Pancreas (tissue), 10 donors: ENCODE measurements around the gene PTPRK. TPM values are rescaled to one million over a fixed set of nuclear protein-coding genes. Genes with fewer than 3 reads are reported as not detected.

Experiments used
- ATAC-seq, 4 donors: fragments of 200-7000 bp; cut with Tn5 transposase; one replicate each; pipeline versions ENCODE4 v1.8.0 to v1.9.1; 2020; ENCODE audit warnings: mild to moderate bottlenecking in 4 of 4, moderate library complexity in 4 of 4
- DNase-seq, 6 donors: peaks; one replicate each; pipeline ENCODE4 v3.0.0-alpha.2; 2020
- FAIRE-seq: peaks from 2 replicates; lab custom pipeline; 2012; peaks lifted over from hg19 to GRCh38; lab: Jason Lieb, UNC
- H3K27ac ChIP-seq, 4 donors: fragments of 200-600 bp; sonication (generic); 1 replicate in 3 of 4; 2 replicates in 1 of 4; pipeline versions ENCODE4 v1.5.0 to v1.8.0; 2020
- H3K27me3 ChIP-seq, 4 donors: fragments of 200-600 bp; one replicate each; pipeline ENCODE4 v1.8.0; 2021
- H3K36me3 ChIP-seq, 3 donors: fragments of 200-600 bp; sonication (generic) in 1 of 3; one replicate each; pipeline versions ENCODE4 v1.5.0 to v1.8.0; 2020 to 2021
- H3K4me1 ChIP-seq, 3 donors: fragments of 200-600 bp; one replicate each; pipeline ENCODE4 v1.8.0; 2021
- H3K4me3 ChIP-seq, 4 donors: fragments of 200-600 bp; sonication (generic) in 2 of 4; one replicate each; pipeline versions ENCODE4 v1.5.0 to v1.8.0; 2020 to 2021
- H3K9me3 ChIP-seq, 4 donors: fragments of 200-600 bp; one replicate each; pipeline ENCODE4 v1.8.0; 2021
- CTCF ChIP-seq, 4 donors: fragments of 200-600 bp; sonication (generic) in 3 of 4; IDR thresholded peaks; one replicate each; pipeline versions ENCODE4 v1.5.0 to v1.8.0; 2021; ENCODE audit warnings: antibody characterized with exemption in 4 of 4
- WGBS, 2 donors: extraction: QIAGEN DNeasy Blood & Tissue Kit; methylation state at CpG; one replicate each; pipeline ENCODE4 v1.1.7; 2013; 5-methylcytosine and 5-hydroxymethylcytosine counted together
- intact Hi-C, 3 donors: fragments of 100-400 bp; cut with DNase I; formaldehyde crosslinking; loops; one replicate each; pipeline versions ENCODE4 v1.11.1 to v1.14.2; 2022
- polyA plus RNA-seq, 2 donors: library from polyadenylated mRNA; stranded (reverse); fragments of 200-250 nt; gene quantifications; one replicate each; pipeline ENCODE4 v1.2.3, GENCODE V29; 2013
- total RNA-seq, 6 donors: library from RNA; stranded (reverse); fragmentation: NEBNext Ultra II Directional in 4 of 6; extraction: Animal tissue kit (Norgen Biotek cat#: 25700) in 4 of 6; gene quantifications; one replicate each; pipeline versions ENCODE4 v1.2.1 to v1.2.4, GENCODE V29; 2021 to 2023
- donor health status: healthy with polysubstance abuse.
- donor health status: DM: no; HTN: no; CAD: no; lungs with moderate emphysema.
- donor health status: DM: no; HTN: no; CAD: no.
- donor health status: control.
- donor health status: control.
- donor health status: Bipolar disorder and iron deficiency.
- donor health status: DM: yes; HTN: yes; CAD: no.
- donor health status: DM: no; HTN: no; CAD: no.
- donor health status: DM: no; HTN: no; CAD: no.
- donor health status: DM: yes; HTN: yes; CAD: no.

PTPRK gene
- total and polyA plus RNA-seq, 8 donors = 10.5 to 72.7 (median 51.7) TPM

GRCh38 chr6:128310451-128310850 is 209.9 kb downstream of the PTPRK start:
- FAIRE-seq (no peak), ATAC-seq (no peak), DNase-seq (no peak)
- Histone ChIP-seq H3K4me1 (no peaks in the 10 kb centered on the region), H3K36me3 (no peaks in the 10 kb centered on the region), H3K9me3 (no peaks in the 10 kb centered on the region), H3K27me3 (no peaks in the 10 kb centered on the region), H3K27ac (no peak overlapping the region), H3K4me3 (no peak overlapping the region)
- intact Hi-C loops = no loop called here
- WGBS, 2 donors = 82 to 83% methylated on average over 2 of the region's 2 CpGs
- TF ChIP-seq CTCF (IDR thresholded peaks at IDR 0.05) = no peak

DNA sequence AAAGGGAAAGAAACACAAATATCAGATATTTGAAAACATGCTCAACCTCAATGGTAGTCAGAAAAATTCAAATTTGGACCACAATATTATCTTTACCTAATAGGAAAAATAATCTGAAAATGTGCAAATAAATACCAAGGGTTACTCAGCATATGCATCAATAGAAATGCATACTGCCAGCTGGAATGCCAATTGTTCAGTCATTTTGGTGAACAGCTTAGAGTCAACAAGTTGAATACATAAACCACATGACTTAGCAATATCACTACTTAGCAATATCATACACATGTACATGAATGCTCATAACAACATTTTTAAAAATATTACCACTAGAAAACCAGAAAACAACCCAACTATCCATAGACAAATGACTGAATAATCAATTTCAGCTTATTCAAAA is 212.7 kb downstream of the PTPRK start:
- H3K9me3 ChIP-seq = no peaks in the 10 kb centered on the region
- FAIRE-seq = no peak
- intact Hi-C loops = no loop called here
- no peak for DNase-seq
- no peak overlapping the region for H3K27ac ChIP-seq
- H3K27me3 ChIP-seq = no peaks in the 10 kb centered on the region
- no peaks in the 10 kb centered on the region for H3K36me3 ChIP-seq
- no peak overlapping the region for H3K4me3 ChIP-seq
- TF ChIP-seq CTCF (IDR thresholded peaks at IDR 0.05) = no peak
- no peaks in the 10 kb centered on the region for H3K4me1 ChIP-seq
- ATAC-seq = no peak

DNA sequence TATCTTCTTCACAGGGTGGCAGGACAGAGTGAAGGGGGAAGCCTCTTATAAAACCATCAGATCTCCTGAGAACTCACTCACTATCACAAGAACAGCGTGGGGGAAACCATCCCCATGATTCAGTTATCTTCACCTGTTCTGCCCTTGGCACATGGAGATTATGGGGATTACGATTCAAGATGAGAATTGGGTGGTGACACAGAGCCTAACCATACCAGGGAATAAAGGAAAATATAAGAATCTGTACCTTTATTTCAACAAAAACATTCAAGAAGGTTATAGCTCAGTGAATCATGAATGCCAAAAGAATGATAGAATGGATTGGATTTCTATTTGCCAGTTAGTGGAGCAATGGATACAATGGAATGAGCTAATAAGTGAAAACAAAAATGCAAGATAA is 214.4 kb downstream of the PTPRK start:
- ATAC-seq (no peak), DNase-seq (no peak), FAIRE-seq (no peak)
- no peaks in the 10 kb centered on the region for H3K9me3 ChIP-seq
- 96 to 98% methylated on average over 2 of the region's 2 CpGs for WGBS, 2 donors
- H3K4me1 ChIP-seq = no peaks in the 10 kb centered on the region
- H3K4me3 ChIP-seq = no peak overlapping the region
- no peak overlapping the region for H3K27ac ChIP-seq
- no peaks in the 10 kb centered on the region for H3K27me3 ChIP-seq
- no peaks in the 10 kb centered on the region for H3K36me3 ChIP-seq
- intact Hi-C loops = no loop called here
- TF ChIP-seq CTCF (IDR thresholded peaks at IDR 0.05) = no peak

DNA sequence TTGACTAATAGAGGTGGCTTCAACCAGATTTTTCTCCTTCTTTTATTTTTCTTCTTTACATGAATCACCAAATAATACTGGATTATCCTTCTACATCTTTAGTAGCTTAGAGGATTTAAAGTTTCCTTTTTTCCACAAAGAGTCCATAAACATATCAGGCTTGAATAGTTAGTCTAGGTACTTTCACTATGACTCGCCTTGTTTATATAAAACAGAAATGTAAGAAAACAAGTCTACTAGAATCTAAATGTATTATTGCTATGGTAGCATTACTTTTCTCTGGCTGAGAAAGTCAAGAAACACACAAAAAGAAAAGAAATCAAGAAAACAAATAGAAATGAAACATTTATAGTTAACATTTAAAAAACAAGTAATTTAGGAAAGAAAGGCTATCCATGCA is 215.2 kb downstream of the PTPRK start:
- FAIRE-seq (no peak), ATAC-seq (no peak)
- WGBS, 2 donors = 97 to 100% methylated on average over 1 of the region's 1 CpG

DNA sequence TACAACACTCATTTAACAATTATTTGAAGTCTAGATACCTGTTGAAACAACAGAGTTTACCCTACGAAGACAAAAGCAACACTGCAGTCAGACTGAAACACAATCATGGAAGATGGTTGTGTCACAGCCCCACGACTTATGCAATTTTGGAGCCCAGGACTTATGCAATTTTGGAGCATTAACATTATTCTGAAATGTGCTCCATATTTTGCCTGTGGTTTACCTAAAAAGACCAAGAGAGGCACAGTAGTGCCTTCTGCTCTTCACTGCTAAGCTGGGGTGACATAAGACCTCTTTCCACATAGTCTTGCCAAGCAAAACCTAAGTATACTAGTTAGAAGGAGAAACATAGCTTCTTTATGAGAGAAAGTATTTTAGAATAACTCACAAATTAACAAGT is 216.5 kb downstream of the PTPRK start:
- DNase-seq (no peak), ATAC-seq (no peak), FAIRE-seq (no peak)
- Histone ChIP-seq H3K4me3 (no peak overlapping the region), H3K27me3 (no peaks in the 10 kb centered on the region), H3K36me3 (no peaks in the 10 kb centered on the region), H3K9me3 (no peaks in the 10 kb centered on the region), H3K27ac (no peak overlapping the region), H3K4me1 (no peaks in the 10 kb centered on the region)
- intact Hi-C loops = no loop called here
- no peak for TF ChIP-seq CTCF (IDR thresholded peaks at IDR 0.05)
- WGBS, 2 donors = 93 to 94% methylated on average over 2 of the region's 2 CpGs

More for the DNA sequence above, 215.2 kb downstream of the PTPRK start:
- Histone ChIP-seq H3K9me3 (no peaks in the 10 kb centered on the region), H3K27ac (no peak overlapping the region), H3K4me1 (no peaks in the 10 kb centered on the region), H3K4me3 (no peak overlapping the region), H3K27me3 (no peaks in the 10 kb centered on the region), H3K36me3 (no peaks in the 10 kb centered on the region)
- no peak for TF ChIP-seq CTCF (IDR thresholded peaks at IDR 0.05)
- intact Hi-C loops = no loop called here
- DNase-seq = no peak
